BLaER1 (cell line): ENCODE data around the gene HSD17B12.

Experiments
- H3K27ac ChIP-seq: shearing (Covaris generic); formaldehyde crosslinking; 2 replicates; pipeline ENCODE4 v1.8.1; 2022
- H3K27me3 ChIP-seq: shearing (Covaris generic); formaldehyde crosslinking; 2 replicates; pipeline ENCODE4 v1.8.1; 2022
- H3K36me3 ChIP-seq: shearing (Covaris generic); formaldehyde crosslinking; 2 replicates; pipeline ENCODE4 v1.8.1; 2022
- H3K4me1 ChIP-seq: shearing (Covaris generic); formaldehyde crosslinking; 2 replicates; pipeline ENCODE4 v1.8.1; 2022
- H3K4me2 ChIP-seq: shearing (Covaris generic); formaldehyde crosslinking; 2 replicates; pipeline ENCODE4 v1.8.1; 2022
- H3K4me3 ChIP-seq: shearing (Covaris generic); formaldehyde crosslinking; 2 replicates; pipeline ENCODE4 v1.8.1; 2022
- H3K9ac ChIP-seq: shearing (Covaris generic); formaldehyde crosslinking; 2 replicates; pipeline ENCODE4 v1.8.1; 2022
- H3K9me3 ChIP-seq: shearing (Covaris generic); formaldehyde crosslinking; 2 replicates; pipeline ENCODE4 v1.8.1; 2022
- H4K20me1 ChIP-seq: shearing (Covaris generic); formaldehyde crosslinking; 2 replicates; pipeline ENCODE4 v1.8.1; 2022
- Cebpa-rat ChIP-seq: shearing (Covaris generic); IDR thresholded peaks from 2 replicates; pipeline ENCODE4 v1.8.1; 2022

Gene HSD17B12

GRCh38 chr11:43788421-43788820 lies 107.9 kb downstream of the HSD17B12 start:
- peak overlapping the region; percentile 13 for H3K27ac ChIP-seq
- H3K9ac ChIP-seq, result no peak overlapping the region

DNA sequence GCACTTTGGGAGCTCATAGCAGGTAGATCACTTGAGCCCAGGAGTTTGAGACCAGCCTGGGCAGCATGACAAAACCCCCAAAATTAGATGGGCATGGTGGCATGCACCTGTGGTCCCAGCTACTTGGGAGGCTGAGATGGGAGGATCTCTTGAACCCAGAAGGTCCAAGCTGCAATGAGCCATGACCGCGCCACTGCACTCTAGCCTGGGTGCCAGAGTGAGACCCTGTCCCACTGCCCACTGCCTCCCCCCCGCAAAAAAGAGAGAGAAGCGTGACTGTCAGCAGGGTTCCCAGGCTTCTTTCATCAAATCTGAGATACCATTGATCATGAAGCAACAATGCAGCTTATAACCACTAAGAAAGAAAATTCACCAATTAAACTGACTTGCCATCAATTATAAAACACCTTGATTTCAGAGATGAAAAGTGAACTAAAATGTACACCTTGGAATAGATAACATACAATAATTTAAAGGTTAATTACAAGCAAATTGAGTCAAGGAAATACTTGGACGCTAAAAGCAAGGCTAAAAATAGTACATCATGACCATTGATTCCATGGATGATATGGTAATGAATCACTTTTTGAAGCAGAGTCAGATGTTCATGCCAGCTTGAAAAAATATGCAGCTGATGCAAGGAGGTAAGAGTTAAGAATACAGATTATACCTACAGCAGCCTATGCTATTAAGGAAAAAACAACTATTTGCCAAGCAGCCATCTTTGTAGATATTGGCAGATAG lies 109.3 kb downstream of the HSD17B12 start:
- Histone ChIP-seq H3K4me3 (no peak overlapping the region), H4K20me1 (no peaks in the 10 kb centered on the region), H3K9me3 (peaks cover 11% of the 10 kb centered on the region), H3K27me3 (no peaks in the 10 kb centered on the region), H3K4me2 (no peak overlapping the region), H3K9ac (no peak overlapping the region), H3K36me3 (peaks cover 25% of the 10 kb centered on the region), H3K4me1 (peaks cover 22% of the 10 kb centered on the region), H3K27ac (no peak overlapping the region)
- no peak for TF ChIP-seq Cebpa-rat

More at GRCh38 chr11:43788421-43788820, 107.9 kb downstream of the HSD17B12 start:
- TF ChIP-seq Cebpa-rat, result no peak
- H3K27me3 ChIP-seq, result no peaks in the 10 kb centered on the region
- H3K4me3 ChIP-seq, result no peak overlapping the region
- H3K9me3 ChIP-seq, result peaks cover 25% of the 10 kb centered on the region
- H4K20me1 ChIP-seq, result no peaks in the 10 kb centered on the region
- H3K4me2 ChIP-seq, result peak overlapping the region; percentile 29
- H3K36me3 ChIP-seq, result peaks cover 28% of the 10 kb centered on the region
- H3K4me1 ChIP-seq, result peaks cover 22% of the 10 kb centered on the region

DNA sequence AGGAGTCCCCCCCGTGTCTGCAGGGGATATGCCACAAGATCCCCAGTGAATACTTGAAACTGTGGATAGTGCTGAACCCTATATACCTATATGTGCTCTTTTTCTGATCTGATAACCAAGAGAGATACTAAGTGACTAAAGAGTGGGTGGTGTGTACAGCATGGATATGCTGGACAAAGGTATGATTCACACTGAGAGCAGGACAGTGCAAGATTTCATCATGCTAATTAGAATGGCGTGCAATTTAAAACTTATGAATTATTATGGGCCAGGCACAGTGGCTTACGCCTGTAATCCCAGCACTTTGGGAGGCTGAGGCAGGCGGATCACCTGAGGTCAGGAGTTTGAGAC lies 109.9 kb downstream of the HSD17B12 start:
- no peak for TF ChIP-seq Cebpa-rat
- Histone ChIP-seq H3K4me1 (peaks cover 22% of the 10 kb centered on the region), H3K4me3 (no peak overlapping the region), H3K9ac (no peak overlapping the region), H3K27ac (no peak overlapping the region), H3K36me3 (peaks cover 25% of the 10 kb centered on the region), H3K9me3 (peaks cover 5% of the 10 kb centered on the region), H3K4me2 (no peak overlapping the region), H3K27me3 (no peaks in the 10 kb centered on the region), H4K20me1 (no peaks in the 10 kb centered on the region)

- H3K27ac ChIP-seq, result no peak overlapping the region
- H4K20me1 ChIP-seq, result no peaks in the 10 kb centered on the region
- H3K9ac ChIP-seq, result no peak overlapping the region
- peaks cover 68% of the 10 kb centered on the region for H3K36me3 ChIP-seq
- no peaks in the 10 kb centered on the region for H3K4me1 ChIP-seq
- TF ChIP-seq Cebpa-rat, result no peak
- no peak overlapping the region for H3K4me2 ChIP-seq
- no peaks in the 10 kb centered on the region for H3K27me3 ChIP-seq
- H3K9me3 ChIP-seq, result no peaks in the 10 kb centered on the region
- no peak overlapping the region for H3K4me3 ChIP-seq
Measured at GRCh38 chr11:43797337-43797736, 116.8 kb downstream of the HSD17B12 start.

- Histone ChIP-seq H3K36me3 (peaks cover 72% of the 10 kb centered on the region), H3K4me2 (no peak overlapping the region), H3K9ac (no peak overlapping the region), H3K27ac (no peak overlapping the region), H4K20me1 (no peaks in the 10 kb centered on the region), H3K4me3 (no peak overlapping the region), H3K9me3 (no peaks in the 10 kb centered on the region), H3K27me3 (no peaks in the 10 kb centered on the region), H3K4me1 (no peaks in the 10 kb centered on the region)
- no peak for TF ChIP-seq Cebpa-rat
Measured at GRCh38 chr11:43797866-43798265, 117.3 kb downstream of the HSD17B12 start.

GRCh38 chr11:43802509-43802908 lies 122.0 kb downstream of the HSD17B12 start:
- no peak for TF ChIP-seq Cebpa-rat

DNA sequence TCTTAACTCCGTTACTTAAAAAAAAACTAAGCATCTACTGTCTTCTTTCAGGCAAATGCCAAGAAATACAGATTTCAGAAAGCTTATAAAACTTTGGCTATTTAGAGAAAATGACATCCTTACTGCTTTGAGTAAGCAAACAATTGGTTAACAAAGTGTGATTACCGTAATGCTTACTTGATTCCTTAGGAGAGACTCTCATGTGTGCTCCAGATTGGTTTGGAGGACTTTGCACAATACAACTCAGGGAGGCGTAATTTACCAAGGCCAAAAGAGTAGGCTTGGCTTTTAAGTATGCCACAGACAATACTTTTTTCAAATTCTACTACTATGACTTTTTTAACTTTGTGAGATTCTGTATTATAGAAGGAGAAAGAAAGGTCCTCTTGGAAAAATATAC lies 123.2 kb downstream of the HSD17B12 start:
- no peak overlapping the region for H3K4me3 ChIP-seq
- no peak for TF ChIP-seq Cebpa-rat
- H4K20me1 ChIP-seq, result no peaks in the 10 kb centered on the region
- no peaks in the 10 kb centered on the region for H3K4me1 ChIP-seq
- no peak overlapping the region for H3K27ac ChIP-seq
- H3K9ac ChIP-seq, result no peak overlapping the region
- peaks cover 16% of the 10 kb centered on the region for H3K9me3 ChIP-seq
- peaks cover 73% of the 10 kb centered on the region for H3K36me3 ChIP-seq
- H3K4me2 ChIP-seq, result no peak overlapping the region
- H3K27me3 ChIP-seq, result no peaks in the 10 kb centered on the region

More at GRCh38 chr11:43802509-43802908, 122.0 kb downstream of the HSD17B12 start:
- H4K20me1 ChIP-seq, result no peaks in the 10 kb centered on the region
- H3K9ac ChIP-seq, result no peak overlapping the region
- H3K27me3 ChIP-seq, result no peaks in the 10 kb centered on the region
- H3K36me3 ChIP-seq, result peaks cover 76% of the 10 kb centered on the region
- H3K9me3 ChIP-seq, result peaks cover 16% of the 10 kb centered on the region
- H3K4me3 ChIP-seq, result no peak overlapping the region
- no peak overlapping the region for H3K4me2 ChIP-seq
- no peaks in the 10 kb centered on the region for H3K4me1 ChIP-seq
- H3K27ac ChIP-seq, result no peak overlapping the region

GRCh38 chr11:43806976-43807375 lies 126.4 kb downstream of the HSD17B12 start:
- no peak overlapping the region for H3K4me3 ChIP-seq
- no peaks in the 10 kb centered on the region for H3K4me1 ChIP-seq
- H4K20me1 ChIP-seq, result no peaks in the 10 kb centered on the region
- no peak for TF ChIP-seq Cebpa-rat
- no peak overlapping the region for H3K27ac ChIP-seq
- peaks cover 49% of the 10 kb centered on the region for H3K36me3 ChIP-seq
- H3K9ac ChIP-seq, result no peak overlapping the region
- H3K27me3 ChIP-seq, result no peaks in the 10 kb centered on the region
- H3K9me3 ChIP-seq, result peaks cover 16% of the 10 kb centered on the region
- no peak overlapping the region for H3K4me2 ChIP-seq

GRCh38 chr11:43810929-43811596 lies 130.5 kb downstream of the HSD17B12 start:
- no peak overlapping the region for H3K27ac ChIP-seq

GRCh38 chr11:43812471-43812870 lies 131.9 kb downstream of the HSD17B12 start:
- Histone ChIP-seq H3K4me3 (no peak overlapping the region), H3K4me1 (no peaks in the 10 kb centered on the region), H3K4me2 (no peak overlapping the region), H3K36me3 (peaks cover 33% of the 10 kb centered on the region), H4K20me1 (no peaks in the 10 kb centered on the region), H3K9me3 (no peaks in the 10 kb centered on the region), H3K9ac (no peak overlapping the region), H3K27ac (no peak overlapping the region), H3K27me3 (no peaks in the 10 kb centered on the region)
- TF ChIP-seq Cebpa-rat, result no peak

More at GRCh38 chr11:43810929-43811596, 130.5 kb downstream of the HSD17B12 start:
- no peak overlapping the region for H3K4me2 ChIP-seq
- no peaks in the 10 kb centered on the region for H4K20me1 ChIP-seq
- H3K27me3 ChIP-seq, result no peaks in the 10 kb centered on the region
- no peaks in the 10 kb centered on the region for H3K4me1 ChIP-seq
- H3K9ac ChIP-seq, result no peak overlapping the region
- no peak overlapping the region for H3K4me3 ChIP-seq
- peaks cover 2% of the 10 kb centered on the region for H3K9me3 ChIP-seq
- H3K36me3 ChIP-seq, result peaks cover 32% of the 10 kb centered on the region
- no peak for TF ChIP-seq Cebpa-rat
